HG02610 (cell line): ENCODE data around the gene TCHP.

Experiments
- ATAC-seq: cut with Tn5 transposase; IDR thresholded peaks from one replicate; pipeline ENCODE4 v1.9.1; 2021; ENCODE audit warnings: mild to moderate bottlenecking, moderate library complexity; ENCODE audit not compliant: unreplicated experiment

The TCHP gene

GRCh38 chr12:109931143-109931542, 31.1 kb downstream of the TCHP start:
- no peak for ATAC-seq

DNA sequence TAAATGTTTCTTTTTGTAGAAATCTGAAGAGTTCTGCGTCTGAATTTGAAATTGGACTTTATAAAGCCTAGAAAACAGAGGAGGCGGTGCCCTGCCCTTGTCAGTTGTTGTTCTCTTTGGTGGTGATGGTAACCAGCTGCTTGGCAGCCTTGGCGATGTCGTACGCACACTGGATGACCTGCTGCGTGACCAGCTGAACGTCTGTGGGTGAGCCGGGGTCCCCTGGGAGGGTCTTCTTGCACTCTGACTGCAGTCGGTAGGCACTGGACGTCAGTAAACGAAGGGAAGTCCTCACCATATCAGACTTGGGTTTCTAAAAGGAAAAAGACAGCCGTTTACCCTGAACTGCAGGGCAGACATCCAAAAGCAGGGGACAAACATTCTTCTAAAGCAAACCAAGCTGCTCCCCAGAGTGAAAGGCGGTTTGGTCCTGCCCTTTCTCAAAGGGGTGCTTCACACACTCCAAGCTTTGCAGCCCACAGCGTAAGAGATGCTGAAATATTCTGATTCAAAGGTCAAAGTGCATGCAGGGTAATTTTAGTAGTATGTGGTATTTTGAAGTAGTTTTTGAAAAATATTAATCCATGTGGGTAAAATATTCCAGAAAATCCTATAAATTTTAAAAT, 32.9 kb downstream of the TCHP start:
- no peak for ATAC-seq

DNA sequence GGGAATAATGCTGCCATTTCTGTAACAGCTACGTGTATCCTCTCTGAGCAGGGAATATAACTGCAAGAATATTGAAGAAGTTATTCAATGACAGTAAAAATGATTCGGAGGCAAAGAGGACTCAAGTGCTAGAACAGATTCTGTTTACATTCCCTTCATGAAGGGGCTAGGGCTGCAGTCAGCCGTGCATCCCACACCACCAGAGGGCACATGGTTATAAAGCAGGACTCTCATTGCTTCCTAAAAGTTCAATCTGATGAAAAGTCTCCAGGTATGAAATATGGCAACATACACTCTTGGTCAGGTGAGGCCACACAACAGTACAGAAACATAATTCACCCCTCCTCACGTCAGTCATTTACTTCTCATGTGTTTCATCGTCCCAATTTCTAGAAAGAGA, 34.0 kb downstream of the TCHP start:
- no peak for ATAC-seq

- no peak for ATAC-seq
Measured at GRCh38 chr12:109937371-109937770, 37.3 kb downstream of the TCHP start.

DNA sequence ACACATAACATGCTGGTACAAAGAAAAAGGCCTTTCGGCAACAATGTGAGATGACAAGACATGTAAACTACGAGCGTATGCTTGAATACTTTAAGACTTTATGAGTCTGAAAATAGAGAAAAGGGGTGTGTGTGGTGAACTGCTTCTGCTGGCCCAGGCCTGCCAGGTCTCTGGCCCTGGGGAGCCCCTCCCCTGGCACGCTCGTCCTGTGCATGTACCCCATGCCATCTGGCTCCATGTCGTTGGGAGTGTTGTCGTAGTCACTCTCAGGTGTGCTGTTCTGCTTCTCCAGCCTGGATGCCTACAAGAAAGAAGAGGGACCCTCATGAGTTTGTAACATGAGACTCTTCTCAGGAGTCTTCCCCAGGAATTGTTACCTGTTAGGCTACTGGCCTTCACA, 38.9 kb downstream of the TCHP start:
- no peak for ATAC-seq

- ATAC-seq, result no peak
Measured at GRCh38 chr12:109939504-109939903, 39.4 kb downstream of the TCHP start.

DNA sequence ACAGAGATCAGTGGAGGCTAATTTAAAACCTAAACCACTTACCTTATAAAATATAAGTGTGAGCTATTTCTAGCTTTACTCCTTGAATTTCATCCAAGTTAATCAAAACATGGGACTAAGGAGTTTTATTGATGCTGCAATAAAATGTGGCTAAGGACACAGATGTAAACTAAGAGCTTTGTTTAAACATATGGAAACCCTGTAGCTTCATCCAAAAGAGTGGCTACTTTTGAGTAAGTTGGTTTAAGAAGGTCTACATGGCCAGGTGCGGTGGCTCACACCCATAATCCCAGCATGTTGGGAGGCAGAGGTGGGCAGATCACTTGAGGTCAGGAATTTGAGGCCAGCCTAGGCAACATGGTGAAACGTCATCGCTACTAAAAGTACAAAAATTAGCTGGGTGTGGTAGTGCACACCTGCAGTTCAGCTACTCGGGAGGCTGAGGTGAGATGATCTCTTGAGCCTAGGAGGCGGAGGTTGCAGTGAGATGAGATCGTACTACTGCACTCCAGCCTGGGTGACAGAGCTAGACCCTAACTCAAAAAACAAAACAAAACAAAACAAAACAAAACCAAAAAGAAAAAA, 40.4 kb downstream of the TCHP start:
- no peak for ATAC-seq

DNA sequence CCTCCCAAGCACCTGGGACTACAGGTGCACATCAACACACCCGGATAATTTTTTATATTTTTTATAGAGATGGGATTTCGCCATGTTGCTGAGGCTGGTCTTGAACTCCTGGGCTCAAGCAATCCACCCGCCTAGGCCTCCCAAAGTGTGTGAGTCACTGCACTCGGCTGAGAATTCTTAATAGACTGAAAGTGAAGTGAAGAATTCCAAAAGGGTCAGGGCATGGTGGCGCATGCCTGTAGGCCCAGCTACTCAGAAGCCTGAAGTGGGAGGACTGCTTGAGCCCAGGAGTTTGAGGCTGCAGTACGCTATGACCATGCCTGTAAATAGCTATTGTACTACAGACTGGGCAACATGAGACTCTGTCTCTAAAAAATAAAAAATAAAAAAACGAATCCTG, 43.7 kb downstream of the TCHP start:
- ATAC-seq, result no peak

GRCh38 chr12:109944561-109945359, 44.7 kb downstream of the TCHP start:
- ATAC-seq, result no peak

- no peak for ATAC-seq
Measured at GRCh38 chr12:109946505-109946904, 46.4 kb downstream of the TCHP start.

- no peak for ATAC-seq
Measured at GRCh38 chr12:109946913-109947312, 46.8 kb downstream of the TCHP start.

DNA sequence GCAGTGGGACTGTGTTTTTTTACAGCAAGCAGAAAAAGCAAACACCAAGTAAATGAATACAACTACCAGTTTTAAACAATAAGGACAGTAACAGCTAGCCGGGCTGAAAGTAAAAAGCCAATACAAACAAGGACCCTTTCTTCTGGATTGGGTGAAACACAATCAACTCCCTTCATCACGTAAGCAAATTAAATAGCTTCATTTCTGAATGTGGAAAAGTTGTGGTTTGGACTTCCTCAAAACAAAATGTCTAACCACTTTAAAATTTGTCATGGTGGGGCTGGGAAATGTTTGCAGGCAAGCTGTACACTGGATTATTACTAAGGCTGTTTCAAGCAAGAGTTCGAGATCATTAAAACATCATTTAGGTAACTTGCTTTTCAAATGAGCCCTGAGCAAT, 47.4 kb downstream of the TCHP start:
- no peak for ATAC-seq

DNA sequence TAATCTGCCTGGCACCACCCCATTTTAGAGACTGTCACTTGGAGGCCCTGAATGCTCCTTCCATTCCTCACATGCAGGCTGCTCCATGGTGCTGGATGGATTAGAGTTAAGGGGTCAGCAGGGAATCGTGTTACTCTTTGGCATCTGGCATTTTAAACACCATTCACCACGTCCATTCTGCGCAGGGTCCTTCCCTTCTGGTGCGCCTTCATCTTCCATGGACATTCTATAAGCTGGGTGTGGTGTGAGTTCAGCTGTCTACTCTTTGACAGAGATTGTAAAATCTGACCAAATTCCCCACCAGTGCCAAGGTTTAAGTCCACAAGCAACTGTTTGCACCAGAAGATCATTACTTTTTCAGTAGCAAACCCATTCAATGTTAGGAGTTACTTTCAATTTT, 48.3 kb downstream of the TCHP start:
- no peak for ATAC-seq

GRCh38 chr12:109949089-109949488, 49.0 kb downstream of the TCHP start:
- no peak for ATAC-seq

GRCh38 chr12:109950625-109951024, 50.6 kb downstream of the TCHP start:
- no peak for ATAC-seq

GRCh38 chr12:109951136-109951535, 51.1 kb downstream of the TCHP start:
- no peak for ATAC-seq

DNA sequence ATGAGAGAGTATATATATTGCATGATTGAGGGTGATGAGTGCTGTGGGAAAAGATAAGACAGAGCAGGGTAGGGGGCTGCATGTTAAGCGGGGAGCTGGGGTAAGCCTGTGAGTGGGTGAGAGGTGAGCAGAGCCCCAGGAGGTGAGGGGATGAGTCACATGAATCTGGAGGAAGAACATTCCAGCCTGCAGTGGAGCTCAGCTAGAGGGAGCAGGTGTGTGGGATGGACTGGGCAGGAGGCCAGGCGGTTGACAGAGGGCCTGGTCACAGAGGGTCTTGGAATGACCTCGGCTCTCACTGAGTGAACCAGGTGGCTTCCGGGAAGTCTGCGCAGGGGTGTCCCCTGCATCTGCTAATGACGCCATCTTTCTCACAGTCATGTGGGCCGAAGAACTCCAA, 51.7 kb downstream of the TCHP start:
- ATAC-seq, result no peak

DNA sequence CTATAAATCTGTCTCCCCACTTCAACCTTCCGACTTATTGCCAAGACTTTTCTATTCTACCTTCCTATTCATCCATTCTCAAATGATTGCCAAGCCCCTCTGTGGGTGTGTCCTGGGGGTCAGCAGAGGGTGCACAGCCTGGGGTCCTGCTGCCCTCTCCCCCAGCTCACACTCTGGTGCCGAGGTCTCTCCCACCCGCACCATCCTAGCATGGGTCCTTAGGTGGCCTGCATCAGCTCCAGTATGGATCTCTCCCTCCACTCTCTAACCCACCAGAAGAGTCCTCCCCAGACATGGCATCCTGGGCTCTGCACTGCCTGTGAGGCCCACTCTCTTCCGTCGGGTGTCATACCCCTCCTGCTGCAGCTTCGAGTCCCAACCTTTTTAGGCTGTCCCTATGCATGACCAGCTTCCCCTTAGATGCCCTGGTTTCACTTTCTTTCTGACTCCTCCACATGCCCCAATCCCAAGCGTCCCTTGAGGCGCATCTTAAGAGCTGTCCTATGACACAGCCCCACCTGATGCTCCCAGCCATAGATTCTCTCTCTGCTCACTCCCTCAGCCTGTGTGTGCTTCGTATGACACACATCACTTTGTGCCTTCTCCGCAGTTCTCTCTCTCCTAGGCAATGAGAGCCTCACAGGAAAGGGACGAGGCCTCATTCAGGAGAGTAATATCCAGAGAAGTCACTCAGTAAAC, 52.2 kb downstream of the TCHP start:
- peak; percentile 67 for ATAC-seq

GRCh38 chr12:109952873-109953272, 52.8 kb downstream of the TCHP start:
- ATAC-seq, result no peak

GRCh38 chr12:109953656-109954055, 53.6 kb downstream of the TCHP start:
- ATAC-seq, result no peak

GRCh38 chr12:109958374-109958773, 58.3 kb downstream of the TCHP start:
- ATAC-seq, result no peak
